Liver (tissue), 9 donors: Measurements from ENCODE around the gene INHBC. TPM values are rescaled to one million over a fixed set of nuclear protein-coding genes. Genes with fewer than 3 reads are reported as not detected.

ENCODE experiments used
- DNase-seq: peaks from one replicate; pipeline ENCODE4 v3.0.0-alpha.2; 2017; ENCODE audit warnings: low spot score
- H3K27ac ChIP-seq, 2 donors: one replicate each; pipeline ENCODE4 v1.7.0; 2013; ENCODE audit warnings: inconsistent platforms in 2 of 2, low read length in 2 of 2, control low read depth in 1 of 2, low read depth in 1 of 2, mild to moderate bottlenecking in 1 of 2
- H3K27me3 ChIP-seq, 4 donors: one replicate each; pipeline versions ENCODE4 v1.6.1 to v1.7.0; 2013; ENCODE audit warnings: low read length in 3 of 4, inconsistent platforms in 1 of 4, mild to moderate bottlenecking in 1 of 4, moderate library complexity in 1 of 4; ENCODE audit not compliant: control insufficient read depth in 4 of 4, insufficient read depth in 4 of 4
- H3K36me3 ChIP-seq, 4 donors: one replicate each; pipeline versions ENCODE4 v1.6.1 to v1.7.0; 2013; ENCODE audit warnings: low read length in 3 of 4, mild to moderate bottlenecking in 3 of 4, low read depth in 1 of 4, moderate library complexity in 1 of 4; ENCODE audit not compliant: control insufficient read depth in 4 of 4, insufficient read depth in 3 of 4
- H3K4me1 ChIP-seq, 4 donors: one replicate each; pipeline versions ENCODE4 v1.6.1 to v1.7.0; 2013; ENCODE audit warnings: low read length in 3 of 4, mild to moderate bottlenecking in 3 of 4, moderate library complexity in 1 of 4; ENCODE audit not compliant: control insufficient read depth in 4 of 4, insufficient read depth in 4 of 4
- H3K4me3 ChIP-seq, 3 donors: one replicate each; pipeline versions ENCODE4 v1.6.1 to v1.7.0; 2013; ENCODE audit warnings: low read length in 3 of 3, control low read depth in 1 of 3, low read depth in 1 of 3, mild to moderate bottlenecking in 1 of 3
- H3K9ac ChIP-seq, 2 donors: one replicate each; pipeline ENCODE4 v1.7.0; 2013; ENCODE audit warnings: low read length in 2 of 2, mild to moderate bottlenecking in 2 of 2, moderate library complexity in 2 of 2, control low read depth in 1 of 2, low read depth in 1 of 2
- H3K9me3 ChIP-seq, 4 donors: one replicate each; pipeline versions ENCODE4 v1.6.1 to v1.7.0; 2013; ENCODE audit warnings: low read length in 3 of 4; ENCODE audit not compliant: control insufficient read depth in 4 of 4
- ATF3 ChIP-seq: IDR thresholded peaks from 2 replicates; pipeline ENCODE4 v1.6.1; 2016; ENCODE audit warnings: antibody characterized with exemption
- CTCF ChIP-seq: fragments of 150-350 bp; IDR thresholded peaks from 2 replicates; pipeline ENCODE4 v1.5.1; 2017; ENCODE audit warnings: improper control_type of control experiment, low read depth, low read length; ENCODE audit not compliant: missing input control
- EGR1 ChIP-seq, 2 donors: IDR thresholded peaks; 2 replicates each; pipeline ENCODE4 v1.6.1; 2016 to 2018; ENCODE audit warnings: antibody characterized with exemption in 2 of 2, low read depth in 2 of 2
- FOXA1 ChIP-seq: IDR thresholded peaks from 2 replicates; pipeline ENCODE4 v1.6.1; 2016; ENCODE audit warnings: antibody characterized with exemption
- FOXA2 ChIP-seq: IDR thresholded peaks from 2 replicates; pipeline ENCODE4 v1.6.1; 2016; ENCODE audit warnings: antibody characterized with exemption
- GABPA ChIP-seq, 2 donors: IDR thresholded peaks in 1 of 2; conservative IDR thresholded peaks in 1 of 2; 2 replicates each; pipeline ENCODE4 v1.6.1; 2016; ENCODE audit warnings: antibody characterized with exemption in 2 of 2, mild to moderate bottlenecking in 1 of 2, moderate library complexity in 1 of 2
- HNF4A ChIP-seq, 2 donors: conservative IDR thresholded peaks; 2 replicates each; pipeline ENCODE4 v1.6.1; 2016; ENCODE audit warnings: antibody characterized with exemption in 2 of 2, mild to moderate bottlenecking in 2 of 2
- HNF4G ChIP-seq: IDR thresholded peaks from 2 replicates; pipeline ENCODE4 v1.6.1; 2016; ENCODE audit warnings: antibody characterized with exemption
- JUND ChIP-seq, 2 donors: IDR thresholded peaks; 2 replicates each; pipeline ENCODE4 v1.6.1; 2016; ENCODE audit warnings: antibody characterized with exemption in 2 of 2
- MAX ChIP-seq: IDR thresholded peaks from 2 replicates; pipeline ENCODE4 v1.6.1; 2016; ENCODE audit warnings: antibody characterized with exemption
- NR2F2 ChIP-seq: IDR thresholded peaks from 2 replicates; pipeline ENCODE4 v1.6.1; 2016; ENCODE audit warnings: antibody characterized with exemption
- RAD21 ChIP-seq, 2 donors: IDR thresholded peaks; 2 replicates each; pipeline ENCODE4 v1.6.1; 2016; ENCODE audit warnings: antibody characterized with exemption in 2 of 2, mild to moderate bottlenecking in 2 of 2
- REST ChIP-seq: IDR thresholded peaks from 2 replicates; pipeline ENCODE4 v1.6.1; 2016; ENCODE audit warnings: antibody characterized with exemption, mild to moderate bottlenecking
- RXRA ChIP-seq, 2 donors: IDR thresholded peaks; 2 replicates each; pipeline ENCODE4 v1.6.1; 2017 to 2018; ENCODE audit warnings: antibody characterized with exemption in 2 of 2, mild to moderate bottlenecking in 1 of 2
- SP1 ChIP-seq: IDR thresholded peaks from 2 replicates; pipeline ENCODE4 v1.6.1; 2018; ENCODE audit warnings: antibody characterized with exemption, mild to moderate bottlenecking
- TAF1 ChIP-seq: conservative IDR thresholded peaks from 2 replicates; pipeline ENCODE4 v1.6.1; 2016; ENCODE audit warnings: antibody characterized with exemption, mild to moderate bottlenecking
- YY1 ChIP-seq: IDR thresholded peaks from 2 replicates; pipeline ENCODE4 v1.6.1; 2016; ENCODE audit warnings: antibody characterized with exemption, mild to moderate bottlenecking
- ZBTB33 ChIP-seq: IDR thresholded peaks from 2 replicates; pipeline ENCODE4 v1.6.1; 2016; ENCODE audit warnings: antibody characterized with exemption
- WGBS: extraction: QIAGEN DNeasy Blood & Tissue Kit; methylation state at CpG from one replicate; pipeline ENCODE4 v1.1.7; 2013; 5-methylcytosine and 5-hydroxymethylcytosine counted together
- polyA plus RNA-seq, 2 donors: library from polyadenylated mRNA; stranded (reverse) in 1 of 2; unstranded in 1 of 2; fragments of 200-250 nt in 1 of 2; fragments of >200 nt in 1 of 2; fragmentation: Nextera tagmentation in 1 of 2; extraction: Ambion mirVana in 1 of 2; gene quantifications; one replicate each; pipeline versions ENCODE4 v1.2.1 to v1.2.3, GENCODE V29; 2013 to 2015
- total RNA-seq, 2 donors: library from RNA; depleted of rRNA; stranded (reverse); fragments of >200 nt; gene quantifications; one replicate each; pipeline ENCODE4 v1.2.3, GENCODE V29; 2014
- donor health status: healthy.
- donor health status: healthy.
- donor health status: healthy.
- donor health status: healthy.
- donor health status: healthy.

INHBC gene
- 100 to 1,000 TPM in 1 of 2 donors, 1 to 10 TPM in 1; 2.8 to 102 TPM for total RNA-seq
- 100 to 1,000 TPM in 1 of 2 donors, 10 to 100 TPM in 1; 71.0 to 134 TPM for polyA plus RNA-seq

- Histone ChIP-seq H3K4me3 (peak within 1 kb of the TSS; percentile 68 to 86 (median 75)), H3K4me1 (peaks cover 0 to 30% (median 10%) of the 10 kb centered on the region in 4 donors), H3K9ac (peak within 1 kb of the TSS; percentile 63 to 98), H3K36me3 (no peaks in the 10 kb centered on the region), H3K27me3 (no peaks in the 10 kb centered on the region), H3K9me3 (no peaks in the 10 kb centered on the region), H3K27ac (peak within 1 kb of the TSS; percentile 90 to 93)
- DNase-seq, result no peak
- WGBS, result 29% methylated on average over 8 of the region's 8 CpGs
- peak; percentile 84 for TF ChIP-seq YY1
- peak; percentile 85 for TF ChIP-seq REST
- peak; percentile 74 for TF ChIP-seq HNF4G
- peak; percentile 86 to 97 for TF ChIP-seq RXRA (IDR thresholded peaks at IDR 0.05)
- peak; percentile 86 for TF ChIP-seq TAF1
- TF ChIP-seq NR2F2, result peak; percentile 75
- peak; percentile 90 to 94 for TF ChIP-seq HNF4A (conservative IDR thresholded peaks at IDR 0.05)
- no peak for TF ChIP-seq ATF3
- peak; percentile 86 for TF ChIP-seq MAX
- peak; percentile 93 for TF ChIP-seq SP1
- peak; percentile 72 to 75 for TF ChIP-seq JUND (IDR thresholded peaks at IDR 0.05)
- peak; percentile 54 to 76 for TF ChIP-seq EGR1 (IDR thresholded peaks at IDR 0.05; ENCODE audit: low read depth in 2 of 2)
- TF ChIP-seq CTCF, result no peak
- TF ChIP-seq FOXA2, result peak; percentile 17
- TF ChIP-seq GABPA (IDR thresholded peaks at IDR 0.05 in 1 of 2, conservative IDR thresholded peaks at IDR 0.05 in 1 of 2), result no peak
- TF ChIP-seq RAD21 (IDR thresholded peaks at IDR 0.05), result peak; percentile 47 to 66
- peak; percentile 93 for TF ChIP-seq ZBTB33
- TF ChIP-seq FOXA1, result peak; percentile 58
Measured at GRCh38 chr12:57434517-57435223, at the start of gene INHBC. Gene INHBC (plus strand): TSS chr12:57434784. CDS start chr12:57434887, 103 bp downstream.
